ENCODE results near the gene GLS. TPM values are rescaled to one million over a fixed set of nuclear protein-coding genes. Genes with fewer than 3 reads are reported as not detected.

Gene GLS
- total RNA-seq, 2 donors from 2014 or later = 86.0 to 102 TPM

DNA sequence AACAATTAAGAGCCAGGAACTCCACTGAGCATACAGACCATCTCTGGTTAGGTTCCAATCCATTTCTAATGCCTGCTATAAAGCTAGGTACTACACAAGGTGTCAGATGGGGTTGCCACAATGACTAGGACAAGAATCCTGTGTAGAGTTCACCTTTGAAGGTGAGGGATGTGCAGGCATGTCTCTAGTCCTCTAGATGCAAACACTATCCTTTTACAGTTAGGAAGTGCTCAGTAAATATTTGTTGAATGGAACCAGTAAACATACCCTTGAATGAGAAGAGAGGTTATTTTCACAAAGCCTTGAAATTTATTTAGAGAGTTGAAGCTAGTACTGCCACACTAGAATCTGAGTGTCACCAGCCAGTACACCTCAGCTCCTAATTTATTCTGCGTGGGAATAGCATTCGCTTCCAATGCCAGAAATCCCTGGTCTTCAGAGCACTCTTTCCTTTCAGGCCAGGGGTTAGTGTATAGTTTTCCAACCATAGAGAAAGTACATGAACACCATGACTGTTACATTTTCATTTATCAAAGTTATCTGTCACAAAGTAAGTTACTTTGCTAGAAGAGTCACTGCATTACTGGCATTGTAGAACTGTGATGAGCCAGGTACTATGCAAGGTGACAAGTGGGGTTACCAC is 85.1 kb downstream of the GLS start:
- intact Hi-C loops (cut with DNase I) = no loop called here
- no peaks in the 10 kb centered on the region for H3K9me3 ChIP-seq
- 45 to 67% methylated on average over 2 of the region's 2 CpGs for whole genome bisulfite sequencing, 2 donors
- H3K27ac ChIP-seq = peak overlapping the region in 1 of 4 donors; percentile 6
- no peak for TF ChIP-seq POLR2A (IDR thresholded peaks at IDR 0.05)
- TF ChIP-seq, protein P1, sequence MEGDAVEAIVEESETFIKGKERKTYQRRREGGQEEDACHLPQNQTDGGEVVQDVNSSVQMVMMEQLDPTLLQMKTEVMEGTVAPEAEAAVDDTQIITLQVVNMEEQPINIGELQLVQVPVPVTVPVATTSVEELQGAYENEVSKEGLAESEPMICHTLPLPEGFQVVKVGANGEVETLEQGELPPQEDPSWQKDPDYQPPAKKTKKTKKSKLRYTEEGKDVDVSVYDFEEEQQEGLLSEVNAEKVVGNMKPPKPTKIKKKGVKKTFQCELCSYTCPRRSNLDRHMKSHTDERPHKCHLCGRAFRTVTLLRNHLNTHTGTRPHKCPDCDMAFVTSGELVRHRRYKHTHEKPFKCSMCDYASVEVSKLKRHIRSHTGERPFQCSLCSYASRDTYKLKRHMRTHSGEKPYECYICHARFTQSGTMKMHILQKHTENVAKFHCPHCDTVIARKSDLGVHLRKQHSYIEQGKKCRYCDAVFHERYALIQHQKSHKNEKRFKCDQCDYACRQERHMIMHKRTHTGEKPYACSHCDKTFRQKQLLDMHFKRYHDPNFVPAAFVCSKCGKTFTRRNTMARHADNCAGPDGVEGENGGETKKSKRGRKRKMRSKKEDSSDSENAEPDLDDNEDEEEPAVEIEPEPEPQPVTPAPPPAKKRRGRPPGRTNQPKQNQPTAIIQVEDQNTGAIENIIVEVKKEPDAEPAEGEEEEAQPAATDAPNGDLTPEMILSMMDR (IDR thresholded peaks at IDR 0.05) = no peak
- peaks cover 0 to 14% of the 10 kb centered on the region in 2 donors for H3K36me3 ChIP-seq (replicated peaks in 1 of 2; ENCODE audit: insufficient read depth in 1 of 2, low read depth in 2 of 2)
- DNase-seq (no peak), ATAC-seq (no peak)
- H3K27me3 ChIP-seq = no peaks in the 10 kb centered on the region
- H3K4me3 ChIP-seq = no peak overlapping the region
- peaks cover 22% of the 10 kb centered on the region for H3K4me1 ChIP-seq

DNA sequence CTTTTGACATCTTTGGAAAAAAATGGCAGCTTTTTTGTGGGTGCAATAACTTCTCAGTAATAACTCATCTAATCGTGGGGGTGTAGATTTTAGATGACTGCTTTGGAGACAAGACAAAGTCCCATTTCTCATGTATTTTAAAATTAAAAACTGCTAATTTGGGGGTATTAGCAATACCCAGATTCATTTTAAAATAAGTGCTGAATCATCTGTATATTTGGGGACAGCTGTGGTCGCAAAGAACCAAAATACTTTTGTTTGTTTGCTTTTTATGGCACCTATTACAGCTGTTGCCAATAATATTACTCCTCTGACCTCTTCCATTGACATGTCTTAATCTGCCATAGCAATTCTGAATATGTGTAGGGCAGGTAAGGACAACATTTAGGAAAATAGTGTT is 87.9 kb downstream of the GLS start:
- no peak overlapping the region for H3K4me3 ChIP-seq
- H3K27ac ChIP-seq = peak overlapping the region in 1 of 4 donors; percentile 5
- intact Hi-C loops (cut with DNase I) = no loop called here
- no peaks in the 10 kb centered on the region for H3K27me3 ChIP-seq
- 87 to 89% methylated on average over 2 of the region's 2 CpGs for WGBS, 2 donors
- peaks cover 0 to 21% of the 10 kb centered on the region in 2 donors for H3K36me3 ChIP-seq (replicated peaks in 1 of 2; ENCODE audit: insufficient read depth in 1 of 2, low read depth in 2 of 2)
- H3K4me1 ChIP-seq = peaks cover 12% of the 10 kb centered on the region
- no peaks in the 10 kb centered on the region for H3K9me3 ChIP-seq
- DNase-seq (no peak), ATAC-seq (no peak)
- no peak for TF ChIP-seq POLR2A (IDR thresholded peaks at IDR 0.05)

DNA sequence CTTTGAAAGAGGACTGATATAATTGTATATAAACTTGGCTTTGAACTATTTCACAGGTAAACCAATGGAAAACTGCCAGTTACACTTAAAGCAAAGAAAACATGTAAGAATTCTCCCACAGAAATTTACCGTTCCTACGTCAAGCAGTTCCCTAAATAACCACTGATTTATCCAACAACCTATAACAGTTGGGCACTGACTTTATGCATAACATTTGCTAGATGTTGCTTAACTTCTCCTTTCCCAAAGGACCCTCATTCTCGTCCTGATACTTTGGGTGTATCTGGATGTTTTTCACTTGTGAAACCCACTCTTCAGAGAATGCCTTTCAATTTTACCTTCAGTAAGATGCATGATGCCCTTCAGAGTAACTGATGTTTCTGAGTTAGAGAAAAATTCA is 89.5 kb downstream of the GLS start:
- peaks cover 0 to 33% of the 10 kb centered on the region in 2 donors for H3K36me3 ChIP-seq (replicated peaks in 1 of 2; ENCODE audit: insufficient read depth in 1 of 2, low read depth in 2 of 2)
- H3K27me3 ChIP-seq = no peaks in the 10 kb centered on the region
- H3K4me1 ChIP-seq = no peaks in the 10 kb centered on the region
- intact Hi-C loops (cut with DNase I) = no loop called here
- DNase-seq (no peak), ATAC-seq (no peak)
- no peaks in the 10 kb centered on the region for H3K9me3 ChIP-seq
- 79 to 91% methylated on average over 3 of the region's 3 CpGs for WGBS, 2 donors
- TF ChIP-seq, protein P1 (IDR thresholded peaks at IDR 0.05) = no peak
- TF ChIP-seq POLR2A (IDR thresholded peaks at IDR 0.05) = no peak
- H3K4me3 ChIP-seq = no peak overlapping the region
- no peak overlapping the region for H3K27ac ChIP-seq

DNA sequence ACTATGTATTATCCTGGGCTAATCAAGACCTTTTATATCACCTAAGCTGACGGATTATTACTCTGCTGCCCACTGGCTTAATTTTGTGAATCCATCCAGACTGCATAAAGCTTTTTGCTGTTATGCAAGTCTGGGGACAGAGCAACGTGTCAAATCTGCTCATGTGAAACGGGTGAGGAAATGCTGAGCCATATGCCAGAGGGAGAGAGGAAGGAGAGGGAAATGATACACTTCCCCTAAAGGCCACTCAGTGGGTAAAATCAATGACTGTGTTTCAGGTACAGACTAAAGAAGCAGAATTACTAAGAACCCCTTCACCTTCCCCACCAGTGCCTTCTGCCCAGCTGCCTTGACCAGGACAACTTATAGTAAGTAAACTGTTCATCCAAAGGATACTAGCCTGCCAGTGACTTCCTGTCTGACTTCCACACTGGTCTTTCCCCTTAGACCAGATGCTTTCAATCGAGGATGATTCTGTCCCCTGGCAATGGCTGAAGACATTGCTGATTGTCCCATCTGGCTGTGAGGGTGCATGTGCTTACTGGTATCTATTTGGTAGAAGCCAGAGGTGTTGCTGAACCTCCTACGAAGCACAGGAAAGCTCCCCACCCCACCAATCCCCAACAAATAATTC is 90.4 kb downstream of the GLS start:
- ATAC-seq (peak; percentile 21), DNase-seq (peak in 1 of 4 donors; percentile 19)
- WGBS, 2 donors = 77 to 84% methylated on average over 5 of the region's 5 CpGs
- Histone ChIP-seq H3K9me3 (no peaks in the 10 kb centered on the region), H3K36me3 (replicated peaks in 1 of 2; ENCODE audit: insufficient read depth in 1 of 2, low read depth in 2 of 2) (peaks cover 0 to 37% of the 10 kb centered on the region in 2 donors), H3K4me1 (no peaks in the 10 kb centered on the region), H3K27me3 (no peaks in the 10 kb centered on the region), H3K4me3 (no peak overlapping the region), H3K27ac (no peak overlapping the region)
- no peak for TF ChIP-seq POLR2A (IDR thresholded peaks at IDR 0.05)
- TF ChIP-seq, protein P1 (IDR thresholded peaks at IDR 0.05) = no peak
- intact Hi-C loops (cut with DNase I) = no loop called here

DNA sequence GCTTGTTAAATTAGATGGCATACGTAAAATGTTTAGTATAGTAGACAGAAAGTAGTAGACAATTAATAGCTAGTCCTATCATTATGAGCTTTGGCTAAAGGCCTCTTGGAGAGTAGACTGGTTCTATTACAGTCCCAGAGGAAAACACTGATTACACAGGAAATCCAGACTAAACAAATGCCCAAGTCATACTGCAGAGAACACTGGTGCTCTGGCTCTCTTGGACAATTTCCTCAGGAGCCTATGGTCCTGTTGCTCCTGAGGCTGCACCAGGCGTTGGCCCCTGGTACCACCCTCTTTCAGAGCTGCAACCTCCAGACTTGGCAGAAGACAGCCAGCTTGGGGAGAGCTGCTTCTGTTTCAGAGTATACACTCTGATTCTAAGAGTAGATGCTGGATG is 91.6 kb downstream of the GLS start:
- ATAC-seq = no peak
- no peaks in the 10 kb centered on the region for H3K4me1 ChIP-seq
- H3K27ac ChIP-seq = no peak overlapping the region
- intact Hi-C loops (cut with DNase I) = no loop called here
- H3K27me3 ChIP-seq = no peaks in the 10 kb centered on the region
- H3K36me3 ChIP-seq (replicated peaks in 1 of 2; ENCODE audit: insufficient read depth in 1 of 2, low read depth in 2 of 2) = peaks cover 0 to 45% of the 10 kb centered on the region in 2 donors
- 88 to 91% methylated on average over 1 to 2 of the region's 2 CpGs for WGBS, 2 donors
- TF ChIP-seq, protein P1 (IDR thresholded peaks at IDR 0.05) = no peak
- TF ChIP-seq POLR2A (IDR thresholded peaks at IDR 0.05) = no peak
- no peak for DNase-seq
- H3K4me3 ChIP-seq = no peak overlapping the region
- H3K9me3 ChIP-seq = no peaks in the 10 kb centered on the region

Measured in body of pancreas (tissue), 4 donors.